HepG2 (cell line): ENCODE results near the gene CRYBA2. TPM values are rescaled to one million over a fixed set of nuclear protein-coding genes. Genes with fewer than 3 reads are reported as not detected.

ENCODE experiments used
- CAMTA2 ChIP-seq: sonication (generic); formaldehyde crosslinking; IDR thresholded peaks from 2 replicates; pipeline ENCODE4 v1.4.0; 2020; ENCODE audit warnings: mild to moderate bottlenecking, missing genetic modification reagents, borderline replicate concordance
- DNMT1 ChIP-seq: sonication (generic); formaldehyde crosslinking; IDR thresholded peaks from 2 replicates; pipeline ENCODE4 v1.5.1; 2020; ENCODE audit warnings: mild to moderate bottlenecking, missing genetic modification reagents
- ELF1 ChIP-seq: sonication (generic); formaldehyde crosslinking; IDR thresholded peaks from 2 replicates; pipeline ENCODE4 v1.4.0; 2020; ENCODE audit warnings: missing genetic modification reagents
- EZH2 ChIP-seq: conservative IDR thresholded peaks from 2 replicates; pipeline ENCODE4 v1.6.1; 2012; ENCODE audit warnings: mild to moderate bottlenecking, low read depth, low read length, moderate library complexity
- HMG20B ChIP-seq: conservative IDR thresholded peaks from 2 replicates; pipeline ENCODE4 v1.6.1; 2016; ENCODE audit warnings: missing genetic modification reagents, missing compliant biosample characterization
- HNF4G ChIP-seq, 2 experiments: sonication (generic) in 1 of 2; formaldehyde crosslinking in 1 of 2; IDR thresholded peaks; 2 replicates each; pipeline versions ENCODE4 v1.4.0 to v1.6.1; 2011 to 2020; ENCODE audit warnings: borderline replicate concordance in 2 of 2, low read depth in 2 of 2, mild to moderate bottlenecking in 2 of 2, low read length in 1 of 2, missing genetic modification reagents in 1 of 2, moderate library complexity in 1 of 2
- ZC3H13 ChIP-seq: sonication (generic); formaldehyde crosslinking; IDR thresholded peaks from 2 replicates; pipeline ENCODE4 v1.8.1; 2023; ENCODE audit warnings: mild to moderate bottlenecking, missing genetic modification reagents, moderate library complexity
- ZFP37 ChIP-seq: sonication (generic); formaldehyde crosslinking; IDR thresholded peaks from 2 replicates; pipeline ENCODE4 v1.4.0; 2020; ENCODE audit warnings: missing genetic modification reagents, borderline replicate concordance
- ZNF333 ChIP-seq: sonication (generic); formaldehyde crosslinking; IDR thresholded peaks from 2 replicates; pipeline ENCODE4 v1.4.0; 2020; ENCODE audit warnings: mild to moderate bottlenecking, missing genetic modification reagents, borderline replicate concordance
- ZNF343 ChIP-seq: sonication (generic); formaldehyde crosslinking; IDR thresholded peaks from 2 replicates; pipeline ENCODE4 v1.4.0; 2020; ENCODE audit warnings: mild to moderate bottlenecking, missing genetic modification reagents
- ZNF496 ChIP-seq: sonication (generic); formaldehyde crosslinking; IDR thresholded peaks from 2 replicates; pipeline ENCODE4 v1.8.1; 2023; ENCODE audit warnings: mild to moderate bottlenecking, moderate library complexity, missing genetic modification reagents; ENCODE audit not compliant: insufficient replicate concordance
- ZNF619 ChIP-seq: sonication (generic); formaldehyde crosslinking; IDR thresholded peaks from 2 replicates; pipeline ENCODE4 v1.4.0; 2020; ENCODE audit warnings: mild to moderate bottlenecking, missing genetic modification reagents
- ZNF709 ChIP-seq: sonication (generic); formaldehyde crosslinking; IDR thresholded peaks from 2 replicates; pipeline ENCODE4 v1.5.0; 2020; ENCODE audit warnings: mild to moderate bottlenecking, missing genetic modification reagents
- ZSCAN22 ChIP-seq: sonication (generic); formaldehyde crosslinking; IDR thresholded peaks from 2 replicates; pipeline ENCODE4 v1.4.0; 2020; ENCODE audit warnings: mild to moderate bottlenecking, missing genetic modification reagents
- polyA plus RNA-seq, 8 experiments: library from polyadenylated mRNA; depleted of rRNA in 3 of 8; stranded (reverse) in 7 of 8; unstranded in 1 of 8; fragments of >200 nt; fragmentation: Illumina TruSeq in 4 of 8; extraction: Trizol in 4 of 8; gene quantifications; 2 replicates each; pipeline versions ENCODE4 v1.2.1 to v1.2.3, GENCODE V29; 2011 to 2016; ENCODE audit warnings: low read depth in 4 of 8, missing spikeins in 1 of 8, mixed read lengths in 1 of 8; ENCODE audit not compliant: insufficient read depth in 1 of 8
- total RNA-seq, 5 experiments: library from RNA; depleted of rRNA; stranded (reverse); fragments of >200 nt; fragmentation: Illumina TruSeq; extraction: Trizol; gene quantifications; 2 replicates each; pipeline ENCODE4 v1.2.3, GENCODE V29; 2016; ENCODE audit warnings: low read depth in 1 of 5
- TF ChIP-seq, protein P1 (sequence below): sonication (generic); formaldehyde crosslinking; IDR thresholded peaks from 2 replicates; pipeline ENCODE4 v1.5.0; 2020; ENCODE audit warnings: mild to moderate bottlenecking, missing genetic modification reagents
- TF ChIP-seq, protein P2 (sequence below): IDR thresholded peaks from 2 replicates; pipeline ENCODE4 v1.6.1; 2016; ENCODE audit warnings: low read depth
- TF ChIP-seq, protein P3 (sequence below): fragments of 450-650 bp; IDR thresholded peaks from 2 replicates; pipeline ENCODE4 v1.6.1; 2016
- TF ChIP-seq, protein P4 (sequence below): sonication (generic); formaldehyde crosslinking; IDR thresholded peaks from 2 replicates; pipeline ENCODE4 v1.5.0; 2020; ENCODE audit warnings: mild to moderate bottlenecking, missing genetic modification reagents
- TF ChIP-seq, protein P5 (sequence below): sonication (generic); formaldehyde crosslinking; IDR thresholded peaks from 2 replicates; pipeline ENCODE4 v1.8.0; 2022; ENCODE audit warnings: missing genetic modification reagents, mild to moderate bottlenecking, inconsistent platforms, borderline replicate concordance

CRYBA2 gene
- total and polyA plus RNA-seq, 2 of the 13 experiments (the other 11 are each of a cell fraction or from before 2014, with no cell fraction given) = not detected

DNA sequence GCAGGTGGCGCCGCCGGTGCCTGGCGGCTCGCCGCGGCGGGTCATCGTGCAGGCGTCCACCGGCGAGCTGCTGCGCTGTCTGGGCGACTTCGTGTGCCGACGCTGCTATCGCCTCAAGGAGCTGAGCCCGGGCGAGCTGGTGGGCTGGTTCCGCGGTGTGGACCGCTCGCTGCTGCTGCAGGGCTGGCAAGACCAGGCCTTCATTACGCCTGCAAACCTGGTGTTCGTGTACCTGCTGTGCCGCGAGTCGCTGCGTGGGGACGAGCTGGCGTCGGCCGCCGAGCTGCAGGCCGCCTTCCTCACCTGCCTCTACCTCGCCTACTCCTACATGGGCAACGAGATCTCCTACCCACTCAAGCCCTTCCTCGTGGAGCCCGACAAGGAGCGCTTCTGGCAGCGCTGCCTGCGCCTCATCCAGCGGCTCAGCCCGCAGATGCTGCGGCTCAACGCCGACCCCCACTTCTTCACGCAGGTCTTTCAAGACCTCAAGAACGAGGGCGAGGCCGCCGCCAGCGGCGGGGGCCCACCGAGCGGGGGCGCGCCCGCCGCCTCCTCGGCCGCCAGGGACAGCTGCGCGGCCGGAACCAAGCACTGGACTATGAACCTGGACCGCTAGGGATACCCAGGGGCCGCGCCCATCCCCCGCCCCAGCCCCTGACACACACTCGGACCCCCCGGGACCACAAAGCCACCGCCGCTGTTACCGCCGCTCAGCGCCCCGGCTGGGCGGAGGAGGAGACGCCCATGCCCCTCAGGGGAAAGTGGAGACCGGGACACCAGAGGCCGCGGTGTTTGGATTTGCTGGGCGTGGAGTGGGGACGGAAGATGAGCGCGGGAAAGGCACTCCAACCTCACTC lies 32.7 kb downstream of the CRYBA2 start (continued):
- TF ChIP-seq, protein P1, sequence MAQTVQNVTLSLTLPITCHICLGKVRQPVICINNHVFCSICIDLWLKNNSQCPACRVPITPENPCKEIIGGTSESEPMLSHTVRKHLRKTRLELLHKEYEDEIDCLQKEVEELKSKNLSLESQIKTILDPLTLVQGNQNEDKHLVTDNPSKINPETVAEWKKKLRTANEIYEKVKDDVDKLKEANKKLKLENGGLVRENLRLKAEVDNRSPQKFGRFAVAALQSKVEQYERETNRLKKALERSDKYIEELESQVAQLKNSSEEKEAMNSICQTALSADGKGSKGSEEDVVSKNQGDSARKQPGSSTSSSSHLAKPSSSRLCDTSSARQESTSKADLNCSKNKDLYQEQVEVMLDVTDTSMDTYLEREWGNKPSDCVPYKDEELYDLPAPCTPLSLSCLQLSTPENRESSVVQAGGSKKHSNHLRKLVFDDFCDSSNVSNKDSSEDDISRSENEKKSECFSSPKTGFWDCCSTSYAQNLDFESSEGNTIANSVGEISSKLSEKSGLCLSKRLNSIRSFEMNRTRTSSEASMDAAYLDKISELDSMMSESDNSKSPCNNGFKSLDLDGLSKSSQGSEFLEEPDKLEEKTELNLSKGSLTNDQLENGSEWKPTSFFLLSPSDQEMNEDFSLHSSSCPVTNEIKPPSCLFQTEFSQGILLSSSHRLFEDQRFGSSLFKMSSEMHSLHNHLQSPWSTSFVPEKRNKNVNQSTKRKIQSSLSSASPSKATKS (CRISPR knock-in tag) = no peak
- TF ChIP-seq, protein P2, sequence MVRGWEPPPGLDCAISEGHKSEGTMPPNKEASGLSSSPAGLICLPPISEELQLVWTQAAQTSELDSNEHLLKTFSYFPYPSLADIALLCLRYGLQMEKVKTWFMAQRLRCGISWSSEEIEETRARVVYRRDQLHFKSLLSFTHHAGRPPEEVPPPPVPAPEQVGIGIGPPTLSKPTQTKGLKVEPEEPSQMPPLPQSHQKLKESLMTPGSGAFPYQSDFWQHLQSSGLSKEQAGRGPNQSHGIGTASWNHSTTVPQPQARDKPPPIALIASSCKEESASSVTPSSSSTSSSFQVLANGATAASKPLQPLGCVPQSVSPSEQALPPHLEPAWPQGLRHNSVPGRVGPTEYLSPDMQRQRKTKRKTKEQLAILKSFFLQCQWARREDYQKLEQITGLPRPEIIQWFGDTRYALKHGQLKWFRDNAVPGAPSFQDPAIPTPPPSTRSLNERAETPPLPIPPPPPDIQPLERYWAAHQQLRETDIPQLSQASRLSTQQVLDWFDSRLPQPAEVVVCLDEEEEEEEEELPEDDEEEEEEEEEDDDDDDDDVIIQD = no peak
- TF ChIP-seq ZC3H13 (CRISPR knock-in tag) (no peak), CAMTA2 (CRISPR knock-in tag) (0 out of 2 replicates have a peak, but pooled peaks have one; percentile 24), ZNF709 (no peak), ZNF619 (CRISPR knock-in tag) (no peak), EZH2 (peak; percentile 97), HNF4G (IDR thresholded peaks at IDR 0.05; ENCODE audit: borderline replicate concordance, low read depth, low read length) (peak; percentile 20; the same call in 1 of the 2 replicates), HNF4G (CRISPR knock-in tag; IDR thresholded peaks at IDR 0.05; ENCODE audit: borderline replicate concordance, low read depth) (no peak), ZNF343 (CRISPR knock-in tag) (no peak), ZNF333 (CRISPR knock-in tag) (0 out of 2 replicates have a peak, but pooled peaks have one; percentile 59), ELF1 (CRISPR knock-in tag) (no peak), ZFP37 (no peak), ZNF496 (CRISPR knock-in tag) (no peak), HMG20B (CRISPR knock-in tag) (no peak), ZSCAN22 (CRISPR knock-in tag) (no peak), DNMT1 (CRISPR knock-in tag) (0 out of 2 replicates have a peak, but pooled peaks have one; percentile 65)
- TF ChIP-seq, protein P3, sequence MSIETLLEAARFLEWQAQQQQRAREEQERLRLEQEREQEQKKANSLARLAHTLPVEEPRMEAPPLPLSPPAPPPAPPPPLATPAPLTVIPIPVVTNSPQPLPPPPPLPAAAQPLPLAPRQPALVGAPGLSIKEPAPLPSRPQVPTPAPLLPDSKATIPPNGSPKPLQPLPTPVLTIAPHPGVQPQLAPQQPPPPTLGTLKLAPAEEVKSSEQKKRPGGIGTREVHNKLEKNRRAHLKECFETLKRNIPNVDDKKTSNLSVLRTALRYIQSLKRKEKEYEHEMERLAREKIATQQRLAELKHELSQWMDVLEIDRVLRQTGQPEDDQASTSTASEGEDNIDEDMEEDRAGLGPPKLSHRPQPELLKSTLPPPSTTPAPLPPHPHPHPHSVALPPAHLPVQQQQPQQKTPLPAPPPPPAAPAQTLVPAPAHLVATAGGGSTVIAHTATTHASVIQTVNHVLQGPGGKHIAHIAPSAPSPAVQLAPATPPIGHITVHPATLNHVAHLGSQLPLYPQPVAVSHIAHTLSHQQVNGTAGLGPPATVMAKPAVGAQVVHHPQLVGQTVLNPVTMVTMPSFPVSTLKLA = no peak
- TF ChIP-seq, protein P4, sequence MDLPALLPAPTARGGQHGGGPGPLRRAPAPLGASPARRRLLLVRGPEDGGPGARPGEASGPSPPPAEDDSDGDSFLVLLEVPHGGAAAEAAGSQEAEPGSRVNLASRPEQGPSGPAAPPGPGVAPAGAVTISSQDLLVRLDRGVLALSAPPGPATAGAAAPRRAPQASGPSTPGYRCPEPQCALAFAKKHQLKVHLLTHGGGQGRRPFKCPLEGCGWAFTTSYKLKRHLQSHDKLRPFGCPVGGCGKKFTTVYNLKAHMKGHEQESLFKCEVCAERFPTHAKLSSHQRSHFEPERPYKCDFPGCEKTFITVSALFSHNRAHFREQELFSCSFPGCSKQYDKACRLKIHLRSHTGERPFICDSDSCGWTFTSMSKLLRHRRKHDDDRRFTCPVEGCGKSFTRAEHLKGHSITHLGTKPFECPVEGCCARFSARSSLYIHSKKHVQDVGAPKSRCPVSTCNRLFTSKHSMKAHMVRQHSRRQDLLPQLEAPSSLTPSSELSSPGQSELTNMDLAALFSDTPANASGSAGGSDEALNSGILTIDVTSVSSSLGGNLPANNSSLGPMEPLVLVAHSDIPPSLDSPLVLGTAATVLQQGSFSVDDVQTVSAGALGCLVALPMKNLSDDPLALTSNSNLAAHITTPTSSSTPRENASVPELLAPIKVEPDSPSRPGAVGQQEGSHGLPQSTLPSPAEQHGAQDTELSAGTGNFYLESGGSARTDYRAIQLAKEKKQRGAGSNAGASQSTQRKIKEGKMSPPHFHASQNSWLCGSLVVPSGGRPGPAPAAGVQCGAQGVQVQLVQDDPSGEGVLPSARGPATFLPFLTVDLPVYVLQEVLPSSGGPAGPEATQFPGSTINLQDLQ (CRISPR knock-in tag) = no peak
- TF ChIP-seq, protein P5, sequence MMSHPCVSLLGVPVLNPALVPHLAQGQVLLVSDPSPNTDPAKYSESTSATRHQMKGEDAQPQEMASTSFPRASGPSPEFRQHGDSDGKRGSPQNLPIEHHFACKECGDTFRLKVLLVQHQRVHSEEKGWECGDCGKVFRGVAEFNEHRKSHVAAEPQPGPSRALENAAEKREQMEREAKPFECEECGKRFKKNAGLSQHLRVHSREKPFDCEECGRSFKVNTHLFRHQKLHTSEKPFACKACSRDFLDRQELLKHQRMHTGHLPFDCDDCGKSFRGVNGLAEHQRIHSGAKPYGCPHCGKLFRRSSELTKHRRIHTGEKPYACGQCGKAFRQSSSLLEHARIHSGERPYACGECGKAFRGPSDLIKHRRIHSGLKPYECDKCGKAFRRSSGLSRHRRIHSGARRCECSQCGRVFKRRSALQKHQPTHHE = no peak
